ENCODE data around the gene CAMTA1. TPM values are rescaled to one million over a fixed set of nuclear protein-coding genes. Genes with fewer than 3 reads are reported as not detected.
"Not testable (repeated sequence)": the region's sequence is repeated elsewhere in the genome, so short reads cannot be mapped to it uniquely, and the experiment has no call there.

Gene CAMTA1
- total RNA-seq, 1 experiment from 2014 or later, result 60.0 TPM

GRCh38 chr1:7379441-7379971 is 594.3 kb downstream of the CAMTA1 start:
- TF ChIP-seq CTCF (IDR thresholded peaks at IDR 0.05; ENCODE audit: insufficient read depth in 1 of 2, low read depth in 1 of 2, low read length in 1 of 2, severe bottlenecking in 1 of 2, unreplicated experiment in 1 of 2), result no peak
- Histone ChIP-seq H3K4me1 (no peaks in the 10 kb centered on the region), H3K36me3 (ENCODE audit: control insufficient read depth, insufficient read depth, low read length) (no peaks in the 10 kb centered on the region), H3K9me3 (no peaks in the 10 kb centered on the region), H3K27me3 (replicated peaks; ENCODE audit: control insufficient read depth, insufficient read depth, low read length) (no peaks in the 10 kb centered on the region), H3K4me3 (ENCODE audit: low read depth, low read length) (no peak overlapping the region)
- Mint-ChIP-seq H3K27me3 (ENCODE audit: insufficient read depth, unreplicated experiment) (peaks cover 8% of the 10 kb centered on the region), H3K9me3 (ENCODE audit: unreplicated experiment) (no peaks in the 10 kb centered on the region), H3K36me3 (ENCODE audit: insufficient read depth, unreplicated experiment) (no peaks in the 10 kb centered on the region), H3K4me1 (ENCODE audit: low read depth, unreplicated experiment) (no peaks in the 10 kb centered on the region), H3K4me3 (ENCODE audit: unreplicated experiment) (no peak overlapping the region), H3K27ac (ENCODE audit: unreplicated experiment) (no peak overlapping the region)
- BruUV-seq (replicated peaks), result no TSS peak
- DNase-seq, result no peak
- intact Hi-C loops (cut with micrococcal nuclease; ENCODE audit: unreplicated experiment), result no loop called here
- ChIA-PET CTCF (no interaction called here), POLR2A (no interaction called here)

GRCh38 chr1:7380068-7380467 is 594.8 kb downstream of the CAMTA1 start:
- DNase-seq; H3K4me3 Mint-ChIP-seq (ENCODE audit: unreplicated experiment); H3K4me1 ChIP-seq; H3K27ac Mint-ChIP-seq (ENCODE audit: unreplicated experiment); H3K4me3 ChIP-seq (ENCODE audit: low read depth, low read length); CTCF ChIA-PET; H3K27me3 ChIP-seq (replicated peaks; ENCODE audit: control insufficient read depth, insufficient read depth, low read length); H3K36me3 ChIP-seq (ENCODE audit: control insufficient read depth, insufficient read depth, low read length); H3K9me3 Mint-ChIP-seq (ENCODE audit: unreplicated experiment); H3K4me1 Mint-ChIP-seq (ENCODE audit: low read depth, unreplicated experiment); H3K36me3 Mint-ChIP-seq (ENCODE audit: insufficient read depth, unreplicated experiment); BruUV-seq (replicated peaks); intact Hi-C loops (cut with micrococcal nuclease; ENCODE audit: unreplicated experiment); H3K9me3 ChIP-seq; POLR2A ChIA-PET; H3K27me3 Mint-ChIP-seq (ENCODE audit: insufficient read depth, unreplicated experiment): not testable (repeated sequence)

GRCh38 chr1:7380712-7381111 is 595.5 kb downstream of the CAMTA1 start:
- no TSS peak for BruUV-seq (replicated peaks)
- peaks cover 8% of the 10 kb centered on the region for H3K27me3 Mint-ChIP-seq (ENCODE audit: insufficient read depth, unreplicated experiment)
- CTCF ChIA-PET, result no interaction called here
- TF ChIP-seq CTCF (IDR thresholded peaks at IDR 0.05; ENCODE audit: insufficient read depth in 1 of 2, low read depth in 1 of 2, low read length in 1 of 2, severe bottlenecking in 1 of 2, unreplicated experiment in 1 of 2), result no peak
- no peaks in the 10 kb centered on the region for H3K36me3 Mint-ChIP-seq (ENCODE audit: insufficient read depth, unreplicated experiment)
- DNase-seq, result no peak
- Histone ChIP-seq H3K27me3 (replicated peaks; ENCODE audit: control insufficient read depth, insufficient read depth, low read length) (no peaks in the 10 kb centered on the region), H3K4me3 (ENCODE audit: low read depth, low read length) (no peak overlapping the region), H3K36me3 (ENCODE audit: control insufficient read depth, insufficient read depth, low read length) (no peaks in the 10 kb centered on the region), H3K4me1 (no peaks in the 10 kb centered on the region), H3K9me3 (no peaks in the 10 kb centered on the region)
- POLR2A ChIA-PET, result no interaction called here
- no peak overlapping the region for H3K4me3 Mint-ChIP-seq (ENCODE audit: unreplicated experiment)
- H3K9me3 Mint-ChIP-seq (ENCODE audit: unreplicated experiment), result no peaks in the 10 kb centered on the region
- no peak overlapping the region for H3K27ac Mint-ChIP-seq (ENCODE audit: unreplicated experiment)
- intact Hi-C loops (cut with micrococcal nuclease; ENCODE audit: unreplicated experiment), result no loop called here
- no peaks in the 10 kb centered on the region for H3K4me1 Mint-ChIP-seq (ENCODE audit: low read depth, unreplicated experiment)

- CTCF ChIA-PET; H3K4me3 ChIP-seq (ENCODE audit: low read depth, low read length); DNase-seq; H3K9me3 ChIP-seq; H3K9me3 Mint-ChIP-seq (ENCODE audit: unreplicated experiment); intact Hi-C loops (cut with micrococcal nuclease; ENCODE audit: unreplicated experiment); H3K27ac Mint-ChIP-seq (ENCODE audit: unreplicated experiment); BruUV-seq (replicated peaks); H3K4me1 Mint-ChIP-seq (ENCODE audit: low read depth, unreplicated experiment); H3K36me3 Mint-ChIP-seq (ENCODE audit: insufficient read depth, unreplicated experiment); POLR2A ChIA-PET; H3K4me1 ChIP-seq; H3K36me3 ChIP-seq (ENCODE audit: control insufficient read depth, insufficient read depth, low read length); H3K27me3 ChIP-seq (replicated peaks; ENCODE audit: control insufficient read depth, insufficient read depth, low read length); H3K27me3 Mint-ChIP-seq (ENCODE audit: insufficient read depth, unreplicated experiment); H3K4me3 Mint-ChIP-seq (ENCODE audit: unreplicated experiment): not testable (repeated sequence)
Measured at GRCh38 chr1:7381729-7382128, 596.5 kb downstream of the CAMTA1 start.
